HG03064 (cell line): ENCODE measurements around the gene ZNF692.
A peak's percentile ranks its signal among the peaks of the same experiment; 100 is the strongest.
"Not testable (repeated sequence)": the region's sequence is repeated elsewhere in the genome, so short reads cannot be mapped to it uniquely, and the experiment has no call there.

ENCODE experiments used
- ATAC-seq: cut with Tn5 transposase; IDR thresholded peaks from one replicate; pipeline ENCODE4 v1.9.1; 2021; ENCODE audit warnings: low read depth; ENCODE audit not compliant: unreplicated experiment

The ZNF692 gene

DNA sequence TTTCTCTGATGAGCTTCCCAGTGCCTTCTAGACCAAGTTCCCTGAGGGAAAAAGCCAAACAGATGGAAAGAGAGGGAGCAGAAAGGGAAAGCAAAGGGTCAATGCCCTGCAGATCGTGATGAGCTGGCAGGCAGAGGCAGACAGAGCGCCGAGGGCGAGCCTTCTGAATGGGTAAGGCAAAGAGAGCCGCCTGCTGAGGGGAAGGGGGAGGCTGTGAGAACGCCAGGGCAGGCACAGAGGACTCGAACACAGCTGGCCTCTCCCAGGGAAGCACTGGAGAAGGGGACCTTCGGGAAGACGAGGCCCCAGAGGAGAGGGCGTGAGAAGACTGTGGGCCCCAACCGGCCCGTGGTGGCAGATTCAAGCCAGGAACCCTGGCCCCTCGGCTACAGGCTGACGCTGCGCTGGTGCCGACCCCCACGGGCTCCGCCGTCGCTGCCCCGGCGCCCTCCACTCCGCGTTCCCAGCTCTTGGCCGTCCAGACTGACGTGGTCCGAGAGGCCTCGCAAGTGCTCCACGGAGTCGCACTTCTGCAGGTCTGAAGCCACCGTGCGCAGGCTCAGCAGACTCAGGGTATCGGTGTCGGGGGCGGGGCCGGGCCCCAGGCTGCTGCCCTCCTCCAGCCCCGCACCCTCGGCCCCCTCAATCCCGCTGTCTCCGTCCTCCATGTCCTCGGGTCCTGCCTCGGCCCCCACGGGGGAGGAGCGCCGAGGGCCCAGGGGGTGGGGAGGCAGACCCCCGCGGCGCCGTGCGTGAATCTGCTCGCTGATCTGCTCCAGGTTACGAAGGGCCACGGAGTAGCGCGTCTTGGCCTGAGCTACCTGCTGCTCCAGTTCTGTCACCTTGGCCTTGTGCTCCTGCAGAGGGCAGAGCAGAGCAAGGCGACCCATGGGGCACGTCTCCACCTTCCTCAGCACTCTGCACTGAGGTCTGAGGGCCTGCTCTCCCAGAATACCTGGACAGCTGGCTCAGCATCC is 47.1 kb downstream of the ZNF692 start:
- no peak for ATAC-seq

DNA sequence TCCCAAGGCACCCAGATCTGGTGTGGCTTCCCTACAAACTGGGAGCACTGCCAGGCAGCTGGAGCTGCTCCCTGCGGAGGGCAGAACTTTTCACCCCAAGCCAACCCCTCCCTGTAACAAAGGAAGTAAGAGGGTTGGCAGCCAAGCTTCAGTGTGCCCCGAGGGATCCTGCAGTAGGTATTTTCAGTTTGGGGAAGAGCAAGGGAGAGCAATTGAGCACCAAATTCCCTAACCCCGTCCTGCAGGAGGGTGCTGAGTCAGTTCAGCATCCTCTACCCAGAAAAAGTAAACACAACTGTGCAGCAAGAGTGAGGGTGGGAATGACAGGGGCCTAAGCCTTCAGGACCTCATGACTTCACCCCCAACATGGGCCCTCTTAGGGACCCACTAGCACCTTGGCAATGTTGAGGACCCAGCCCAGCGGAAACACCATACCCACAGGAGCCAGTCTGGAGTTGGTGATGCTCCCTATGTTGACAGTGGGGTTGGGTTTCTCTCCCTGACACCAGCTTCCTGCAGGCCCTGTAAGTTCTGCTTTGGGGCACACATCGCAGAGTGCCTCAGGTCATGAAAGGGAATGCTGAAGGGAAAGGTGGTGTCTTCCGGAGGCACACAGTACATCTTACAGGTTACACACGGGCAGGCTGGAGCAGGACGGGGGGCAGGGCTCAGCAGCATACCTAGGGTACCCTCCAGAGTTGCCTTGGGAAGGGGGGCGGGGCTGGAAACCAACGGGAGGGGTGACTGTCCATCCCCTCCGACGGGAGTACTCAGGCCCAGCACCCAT is 48.0 kb downstream of the ZNF692 start:
- ATAC-seq, result no peak

DNA sequence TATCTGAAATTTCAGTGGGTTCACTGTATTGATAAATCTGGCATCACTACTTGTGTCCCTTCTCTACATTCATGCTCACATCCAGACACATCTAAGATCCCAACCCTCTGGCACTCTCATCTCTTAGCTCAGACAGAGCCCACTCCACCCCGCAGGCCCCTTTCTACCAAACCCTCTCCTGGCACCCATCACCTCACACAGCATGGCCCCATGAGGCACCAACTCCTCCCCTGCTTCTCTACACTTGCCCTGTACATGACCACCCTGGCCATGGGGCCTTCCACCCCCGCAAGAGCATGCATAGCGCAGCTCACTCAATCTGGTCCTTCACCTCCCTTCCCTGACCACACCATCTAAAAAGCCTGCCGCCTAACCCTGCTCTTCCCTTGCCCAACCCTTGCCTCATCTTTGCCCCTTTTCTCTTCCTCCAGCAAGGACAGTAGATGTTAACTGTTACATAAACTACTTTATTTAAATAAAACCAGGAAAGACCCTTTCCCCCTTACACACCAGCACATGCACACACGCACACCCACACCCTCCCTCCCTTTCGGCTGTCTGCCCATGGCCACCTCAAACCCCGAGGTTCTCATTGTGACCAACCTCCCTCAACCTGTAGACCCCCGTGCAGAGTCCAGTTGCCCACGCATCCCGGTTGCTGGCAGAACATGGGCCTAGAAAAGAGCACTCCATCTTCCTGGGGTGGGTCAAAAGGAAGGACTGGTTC is 48.7 kb downstream of the ZNF692 start:
- no peak for ATAC-seq

DNA sequence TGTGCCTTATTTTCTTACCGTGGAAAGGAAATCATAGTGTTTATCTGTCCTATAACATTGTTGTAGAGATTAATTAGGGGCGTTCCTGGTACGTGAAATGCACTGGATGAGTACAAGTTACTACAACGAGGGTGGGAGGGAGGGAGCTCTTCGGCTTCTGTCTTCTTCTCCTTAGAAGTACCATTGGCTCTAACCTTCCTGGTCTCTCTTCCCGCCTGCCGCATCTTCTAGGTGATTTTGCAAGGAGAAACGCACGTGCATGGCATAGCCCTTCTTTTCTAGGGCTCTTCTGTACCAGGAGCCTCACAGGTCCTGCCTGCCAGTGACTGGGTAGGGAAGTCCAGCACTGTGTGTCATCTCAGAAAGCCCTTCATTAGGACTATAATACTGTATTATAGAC is 50.0 kb downstream of the ZNF692 start:
- no peak for ATAC-seq

DNA sequence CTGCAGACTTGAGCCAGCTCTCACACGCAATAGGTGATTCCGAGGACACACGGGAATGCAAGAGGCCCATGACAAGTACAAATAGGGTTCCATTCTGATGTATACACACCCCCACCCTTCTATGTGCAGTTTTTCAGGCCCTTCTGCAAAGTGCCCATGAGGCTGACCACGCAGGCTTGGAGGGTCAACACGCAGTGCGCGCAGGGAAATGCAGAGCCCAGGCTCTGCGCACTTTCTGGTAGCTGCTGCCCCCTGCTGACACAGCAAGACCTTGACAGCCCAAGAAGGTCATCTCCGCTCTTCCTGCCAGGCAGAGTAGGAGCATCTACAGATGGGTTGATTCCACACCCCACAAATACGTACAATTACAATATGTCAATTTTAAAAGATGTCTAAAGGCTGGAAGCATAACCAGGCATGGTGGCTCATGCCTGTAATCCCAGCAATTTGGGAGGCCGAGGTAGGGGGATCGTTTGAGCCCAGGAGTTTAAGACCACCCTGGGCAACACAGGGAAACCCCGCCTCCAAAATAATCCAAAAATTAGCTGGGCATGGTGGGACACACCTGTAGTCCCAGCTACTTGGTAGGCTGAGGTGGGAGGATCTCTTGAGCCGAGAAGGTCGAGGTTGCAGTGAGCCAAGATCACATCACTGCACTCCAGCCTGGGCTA is 51.7 kb downstream of the ZNF692 start:
- no peak for ATAC-seq

DNA sequence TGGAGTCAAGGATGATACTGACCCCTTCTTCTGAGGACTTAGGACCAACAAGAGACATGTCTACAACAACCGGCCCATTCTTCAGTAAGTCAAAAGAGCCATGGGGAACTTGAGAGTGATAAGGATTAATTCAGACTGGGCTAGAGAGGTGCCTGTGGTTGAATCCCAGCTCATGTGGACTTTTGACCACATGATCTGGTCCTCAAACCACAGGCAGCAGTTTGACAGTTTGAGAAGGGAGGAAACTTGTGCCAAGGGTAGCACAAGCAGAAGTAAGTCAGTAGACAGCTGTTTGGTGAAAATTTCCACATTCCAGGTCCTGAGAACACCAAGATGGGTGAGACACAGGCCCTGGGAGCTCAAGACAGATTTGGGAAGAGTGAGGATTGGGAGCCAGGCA is 53.0 kb downstream of the ZNF692 start:
- ATAC-seq, result no peak

DNA sequence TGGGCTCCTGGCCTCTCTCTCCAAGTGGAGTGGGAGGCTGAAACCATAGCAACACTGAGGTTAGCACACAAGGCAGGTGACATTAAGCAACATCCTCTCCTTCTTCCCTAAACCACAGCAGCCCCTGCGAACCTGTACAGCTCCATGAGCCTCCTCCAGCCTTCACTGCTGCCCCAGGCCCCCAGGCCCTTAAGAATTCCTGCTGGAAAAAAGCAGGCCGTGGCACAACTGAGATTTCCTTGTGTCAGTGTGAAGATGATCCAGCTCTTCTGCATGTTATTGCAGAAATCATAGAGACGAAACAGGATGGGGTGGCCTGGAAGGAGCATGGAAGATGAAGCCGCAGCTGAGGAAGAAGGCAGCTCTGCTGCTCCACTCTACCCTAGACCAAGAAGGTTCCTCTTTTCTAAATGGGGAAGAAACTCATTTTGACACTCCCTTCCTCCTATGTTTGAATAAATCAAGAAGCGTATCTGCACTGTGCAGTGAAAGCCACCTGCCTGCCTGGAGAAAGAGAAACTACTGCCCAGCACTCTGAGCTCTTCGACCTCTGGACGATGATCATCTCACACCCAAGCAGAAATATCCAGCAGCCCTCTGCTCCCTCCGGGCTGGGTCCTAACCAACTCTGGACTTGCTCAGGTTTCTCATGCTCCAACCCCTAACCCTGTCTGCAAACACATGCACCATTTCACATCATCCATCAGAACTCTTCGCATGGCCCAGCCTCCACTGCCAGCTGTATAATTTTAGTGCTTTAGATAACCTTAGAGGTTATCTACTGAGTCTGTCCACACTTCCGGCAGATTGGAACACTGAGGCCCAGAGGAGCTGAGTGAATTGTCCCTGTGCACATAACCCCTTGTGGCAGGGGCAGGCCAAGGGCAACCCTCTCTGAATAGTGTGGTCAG is 53.9 kb downstream of the ZNF692 start:
- ATAC-seq, result peak; percentile 93

DNA sequence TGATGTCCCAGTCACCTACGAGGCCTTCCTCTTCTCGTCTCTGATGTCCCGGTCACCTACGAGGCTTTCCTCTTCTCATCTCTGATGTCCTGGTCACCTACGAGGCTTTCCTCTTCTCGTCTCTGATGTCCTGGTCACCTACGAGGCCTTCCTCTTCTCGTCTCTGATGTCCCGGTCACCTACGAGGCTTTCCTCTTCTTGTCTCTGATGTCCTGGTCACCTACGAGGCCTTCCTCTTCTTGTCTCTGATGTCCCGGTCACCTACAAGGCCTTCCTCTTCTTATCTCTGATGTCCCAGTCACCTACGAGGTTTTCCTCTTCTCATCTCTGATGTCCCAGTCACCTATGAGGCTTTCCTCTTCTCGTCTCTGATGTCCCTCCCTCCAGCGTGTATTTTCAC is 55.4 kb downstream of the ZNF692 start:
- not testable (repeated sequence) for ATAC-seq

DNA sequence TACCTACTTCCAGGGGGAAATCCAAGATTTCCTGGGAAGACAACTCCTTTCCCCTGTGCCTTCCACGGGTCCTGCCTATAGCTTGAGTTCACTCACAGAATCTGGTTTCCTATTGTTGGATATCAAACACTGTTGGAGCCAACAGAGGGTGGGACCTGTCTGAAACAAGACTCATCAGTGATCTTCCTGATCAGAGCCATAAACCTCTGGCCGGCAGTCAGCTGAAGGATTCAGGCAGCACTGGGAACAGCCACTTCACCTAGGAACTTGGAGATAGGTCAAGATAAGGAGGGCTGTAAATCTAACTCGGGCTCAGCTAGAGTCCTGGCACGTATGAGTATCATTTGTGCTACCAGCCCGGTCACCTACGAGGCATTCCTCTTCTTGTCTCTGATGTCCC is 56.4 kb downstream of the ZNF692 start:
- no peak for ATAC-seq

DNA sequence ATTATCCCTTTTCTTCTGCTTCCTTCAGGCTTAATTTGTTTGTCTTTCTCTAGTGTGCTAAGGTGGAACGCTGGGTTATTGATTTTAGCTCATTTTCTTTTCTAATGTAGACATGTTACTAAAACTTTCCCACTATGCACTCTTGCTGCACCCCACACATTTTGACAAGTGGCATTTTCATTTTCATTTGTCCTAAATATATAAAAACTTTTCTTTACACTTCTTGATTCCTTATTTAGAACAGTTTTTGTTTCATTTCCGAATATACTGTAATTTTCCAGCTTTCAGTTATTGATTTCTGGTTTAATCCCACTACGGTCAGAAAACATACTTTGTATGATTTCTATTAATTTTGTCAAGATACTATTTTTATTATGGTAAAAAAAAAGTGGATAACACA is 58.4 kb downstream of the ZNF692 start:
- no peak for ATAC-seq
